ENCODE data around the gene FBXL19.

GRCh38 chr16:30986129-30986991, 63.0 kb downstream of the FBXL19 start:
- TF ChIP-seq, protein P1, sequence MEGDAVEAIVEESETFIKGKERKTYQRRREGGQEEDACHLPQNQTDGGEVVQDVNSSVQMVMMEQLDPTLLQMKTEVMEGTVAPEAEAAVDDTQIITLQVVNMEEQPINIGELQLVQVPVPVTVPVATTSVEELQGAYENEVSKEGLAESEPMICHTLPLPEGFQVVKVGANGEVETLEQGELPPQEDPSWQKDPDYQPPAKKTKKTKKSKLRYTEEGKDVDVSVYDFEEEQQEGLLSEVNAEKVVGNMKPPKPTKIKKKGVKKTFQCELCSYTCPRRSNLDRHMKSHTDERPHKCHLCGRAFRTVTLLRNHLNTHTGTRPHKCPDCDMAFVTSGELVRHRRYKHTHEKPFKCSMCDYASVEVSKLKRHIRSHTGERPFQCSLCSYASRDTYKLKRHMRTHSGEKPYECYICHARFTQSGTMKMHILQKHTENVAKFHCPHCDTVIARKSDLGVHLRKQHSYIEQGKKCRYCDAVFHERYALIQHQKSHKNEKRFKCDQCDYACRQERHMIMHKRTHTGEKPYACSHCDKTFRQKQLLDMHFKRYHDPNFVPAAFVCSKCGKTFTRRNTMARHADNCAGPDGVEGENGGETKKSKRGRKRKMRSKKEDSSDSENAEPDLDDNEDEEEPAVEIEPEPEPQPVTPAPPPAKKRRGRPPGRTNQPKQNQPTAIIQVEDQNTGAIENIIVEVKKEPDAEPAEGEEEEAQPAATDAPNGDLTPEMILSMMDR (tag by site-specific recombination; IDR thresholded peaks at IDR 0.05) = no peak
- TF ChIP-seq TCF7L2 (IDR thresholded peaks at IDR 0.05; ENCODE audit: borderline replicate concordance, low read depth, low read length) = no peak
- TF ChIP-seq ZBTB10 (tag by site-specific recombination; IDR thresholded peaks at IDR 0.05) = no peak
